ENCODE data around the gene NQO2. TPM values are rescaled to one million over a fixed set of nuclear protein-coding genes. Genes with fewer than 3 reads are reported as not detected.
"Not testable (repeated sequence)": the region's sequence is repeated elsewhere in the genome, so short reads cannot be mapped to it uniquely, and the experiment has no call there.

Gene NQO2
- total RNA-seq, 2 experiments from 2014 or later = 23.8 to 24.7 TPM

GRCh38 chr6:3061501-3061941 lies 61.8 kb downstream of the NQO2 start:
- Mint-ChIP-seq H3K4me1 (ENCODE audit: low read depth) (peaks cover 14% of the 10 kb centered on the region), H3K4me3 (no peak overlapping the region), H3K36me3 (ENCODE audit: low read depth) (no peaks in the 10 kb centered on the region), H3K27ac (no peak overlapping the region), H3K27me3 (no peaks in the 10 kb centered on the region), H3K9me3 (no peaks in the 10 kb centered on the region)
- intact Hi-C loops (cut with micrococcal nuclease) = no loop called here
- DNase-seq (peak; percentile 41), ATAC-seq (no peak)
- TF ChIP-seq CTCF (IDR thresholded peaks at IDR 0.05) = no peak
- POLR2A ChIA-PET = interaction anchor here (0.7 kb wide), 1 partner anchor 72 kb away, joined by 3 read pairs; no protein-coding TSS in a partner anchor
- CTCF ChIA-PET = interaction anchor here (1.1 kb wide), 1 partner anchor 62 kb away, joined by 3 read pairs; the partner anchor contains the start of gene NQO2

- peaks cover 22% of the 10 kb centered on the region for H3K4me1 Mint-ChIP-seq (ENCODE audit: low read depth)
- H3K27ac Mint-ChIP-seq; intact Hi-C loops (cut with micrococcal nuclease); DNase-seq; H3K9me3 Mint-ChIP-seq; H3K36me3 Mint-ChIP-seq (ENCODE audit: low read depth); ATAC-seq; H3K27me3 Mint-ChIP-seq: not testable (repeated sequence)
- ChIA-PET POLR2A (interaction anchor here (0.7 to 1.3 kb wide), 5 partner anchors 37 to 126 kb away, joined by 3 to 9 read pairs (median 4); partner anchors contain the start of gene NQO2), CTCF (interaction anchor here (0.9 to 1.2 kb wide), 6 partner anchors 10 to 301 kb away, joined by 3 to 9 read pairs (median 3); no protein-coding TSS in a partner anchor)
- peak overlapping the region; percentile 84 for H3K4me3 Mint-ChIP-seq
Observed at GRCh38 chr6:3063340-3063732, 63.6 kb downstream of the NQO2 start.

GRCh38 chr6:3063733-3064700 lies 64.3 kb downstream of the NQO2 start:
- ChIA-PET POLR2A (interaction anchor here (0.7 to 1.3 kb wide), 5 partner anchors 38 to 127 kb away, joined by 3 to 9 read pairs (median 4); partner anchors contain the start of gene NQO2), CTCF (interaction anchor here (0.9 to 1.2 kb wide), 7 partner anchors 10 to 302 kb away, joined by 3 to 9 read pairs (median 3); no protein-coding TSS in a partner anchor)
- TF ChIP-seq CTCF (IDR thresholded peaks at IDR 0.05) = no peak
- H3K27me3 Mint-ChIP-seq = no peaks in the 10 kb centered on the region
- ATAC-seq = peak; percentile 85
- H3K36me3 Mint-ChIP-seq (ENCODE audit: low read depth) = no peaks in the 10 kb centered on the region
- peaks cover 18% of the 10 kb centered on the region for H3K4me1 Mint-ChIP-seq (ENCODE audit: low read depth)
- no peaks in the 10 kb centered on the region for H3K9me3 Mint-ChIP-seq
- intact Hi-C loops (cut with micrococcal nuclease) = no loop called here
- peak; percentile 93 for DNase-seq
- peak overlapping the region; percentile 84 for H3K4me3 Mint-ChIP-seq
- peak overlapping the region; percentile 82 for H3K27ac Mint-ChIP-seq

- Mint-ChIP-seq H3K9me3 (no peaks in the 10 kb centered on the region), H3K4me1 (ENCODE audit: low read depth) (peaks cover 39% of the 10 kb centered on the region), H3K27ac (peak within 1 kb of the TSS; percentile 98), H3K36me3 (ENCODE audit: low read depth) (peaks cover 5% of the 10 kb centered on the region), H3K27me3 (no peaks in the 10 kb centered on the region), H3K4me3 (peak within 1 kb of the TSS; percentile 96)
- DNase-seq (peak; percentile 95), ATAC-seq (peak; percentile 84)
- TF ChIP-seq CTCF (IDR thresholded peaks at IDR 0.05) = no peak
- CTCF ChIA-PET = interaction anchor here (0.6 to 2.6 kb wide), 8 partner anchors 9 to 277 kb away, joined by 3 to 11 read pairs (median 3); no protein-coding TSS in a partner anchor
- POLR2A ChIA-PET = interaction anchor here (0.5 to 2.3 kb wide), 11 partner anchors 9 to 304 kb away, joined by 3 to 7 read pairs (median 4); partner anchors contain the start of gene NQO2
- intact Hi-C loops (cut with micrococcal nuclease) = loop anchor here (5.0 kb wide), 1 partner anchor 189 kb away; the partner anchor contains the start of gene PSMG4
Observed at GRCh38 chr6:3068329-3069214, 68.9 kb downstream of the NQO2 start, which contains the start of gene RIPK1. RIPK1 (plus strand) TSS chr6:3068494; CDS start chr6:3076824, 8,330 bp downstream.

Other genes starting within 250 kb of the NQO2 start
- under 1 TPM; 0.09 to 0.11 TPM for gene MYLK4, start 249.0 kb upstream of the NQO2 start, total RNA-seq
- 10 to 100 TPM; 36.1 to 36.6 TPM for gene WRNIP1, start 234.5 kb upstream of the NQO2 start, total RNA-seq
- gene SERPINB1, start 158.0 kb upstream of the NQO2 start, total RNA-seq = 10 to 100 TPM; 55.8 to 60.0 TPM
- gene SERPINB9, start 96.6 kb upstream of the NQO2 start, total RNA-seq = 10 to 100 TPM; 65.7 to 70.3 TPM
- 10 to 100 TPM; 52.2 to 53.8 TPM for gene SERPINB6, start 28.3 kb upstream of the NQO2 start, total RNA-seq
- gene RIPK1, start 68.6 kb downstream of the NQO2 start, total RNA-seq = 1 to 10 TPM; 8.8 to 9.0 TPM
- 1 to 10 TPM; 8.4 to 9.5 TPM for gene BPHL, start 118.8 kb downstream of the NQO2 start, total RNA-seq
- gene TUBB2A, start 157.7 kb downstream of the NQO2 start, total RNA-seq = 1 to 10 TPM; 1.3 to 1.5 TPM
- under 1 TPM; 0.41 to 0.67 TPM for gene TUBB2B, start 227.8 kb downstream of the NQO2 start, total RNA-seq